Muscle layer of colon (tissue), 2 donors: ENCODE data around the gene PHACTR3.

Source experiments
- H3K27ac ChIP-seq: one replicate; pipeline ENCODE4 v1.7.0; 2013; ENCODE audit warnings: low read depth, mild to moderate bottlenecking, low read length, moderate library complexity
- H3K27me3 ChIP-seq, 2 donors: one replicate each; pipeline ENCODE4 v1.7.0; 2013; ENCODE audit warnings: low read length in 2 of 2, mild to moderate bottlenecking in 2 of 2; ENCODE audit not compliant: insufficient read depth in 2 of 2, control insufficient read depth in 1 of 2
- H3K36me3 ChIP-seq: one replicate; pipeline ENCODE4 v1.7.0; 2013; ENCODE audit warnings: mild to moderate bottlenecking, low read length; ENCODE audit not compliant: insufficient read depth
- H3K4me1 ChIP-seq: one replicate; pipeline ENCODE4 v1.7.0; 2013; ENCODE audit warnings: mild to moderate bottlenecking, low read length; ENCODE audit not compliant: insufficient read depth
- H3K4me3 ChIP-seq, 2 donors: one replicate each; pipeline ENCODE4 v1.7.0; 2013; ENCODE audit warnings: low read length in 2 of 2, low read depth in 1 of 2, mild to moderate bottlenecking in 1 of 2, moderate library complexity in 1 of 2
- H3K9ac ChIP-seq: one replicate; pipeline ENCODE4 v1.7.0; 2013; ENCODE audit warnings: low read length
- H3K9me3 ChIP-seq: one replicate; pipeline ENCODE4 v1.7.0; 2013; ENCODE audit warnings: mild to moderate bottlenecking, low read length
- donor health status: abdominal sarcoma.
- donor health status: Adenocarcinoma of cecum.

The PHACTR3 gene

GRCh38 chr20:59598625-59599310, 5.6 kb upstream of the PHACTR3 start:
- no peak overlapping the region for H3K27ac ChIP-seq

DNA sequence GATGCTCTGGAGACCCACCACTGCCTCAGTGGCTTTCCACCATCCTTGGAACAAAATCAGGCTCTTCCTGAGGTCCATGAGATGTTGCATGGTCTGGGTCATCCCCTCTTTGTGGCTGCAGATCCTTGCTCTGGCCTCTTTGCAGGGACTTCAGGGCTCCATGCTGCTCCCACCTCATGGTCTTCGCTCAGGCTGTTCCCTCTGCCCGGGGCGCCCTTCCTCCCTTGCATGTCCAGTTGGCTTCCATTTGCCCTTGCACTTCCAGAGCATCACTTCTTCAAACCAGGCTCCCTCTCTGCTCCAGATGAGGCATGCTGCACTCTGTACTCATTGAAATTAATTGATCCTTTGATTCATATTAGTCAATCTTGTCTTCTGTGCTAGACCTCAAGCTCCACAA, 4.4 kb upstream of the PHACTR3 start:
- Histone ChIP-seq H3K36me3 (no peaks in the 10 kb centered on the region), H3K4me3 (no peak overlapping the region), H3K9me3 (no peaks in the 10 kb centered on the region), H3K27ac (no peak overlapping the region), H3K9ac (no peak overlapping the region), H3K27me3 (peaks cover 10 to 22% of the 10 kb centered on the region in 2 donors), H3K4me1 (no peaks in the 10 kb centered on the region)

More at GRCh38 chr20:59598625-59599310, 5.6 kb upstream of the PHACTR3 start:
- Histone ChIP-seq H3K36me3 (no peaks in the 10 kb centered on the region), H3K4me1 (no peaks in the 10 kb centered on the region), H3K27me3 (peaks cover 10 to 13% of the 10 kb centered on the region in 2 donors), H3K9ac (no peak overlapping the region), H3K9me3 (no peaks in the 10 kb centered on the region), H3K4me3 (no peak overlapping the region)

DNA sequence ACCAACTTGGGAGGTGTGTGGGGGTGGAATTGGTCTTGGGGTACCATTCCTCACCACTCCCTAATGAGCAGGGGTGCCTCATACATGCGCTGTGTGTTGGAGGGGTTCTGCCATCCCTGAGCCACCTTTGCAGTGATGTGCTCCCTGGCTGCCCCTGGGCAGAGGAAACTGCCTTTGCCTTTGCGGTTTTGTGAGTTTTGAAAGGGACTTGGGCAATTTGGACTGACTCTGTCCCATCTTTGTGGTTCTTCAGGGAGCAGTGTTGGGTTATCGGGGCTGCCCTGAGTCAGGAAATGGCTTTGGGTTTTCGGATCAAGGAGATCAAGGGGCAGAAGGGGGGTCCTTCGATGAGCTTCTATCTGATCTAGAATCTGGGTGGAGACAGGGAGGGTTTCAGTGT, 3.9 kb upstream of the PHACTR3 start:
- no peaks in the 10 kb centered on the region for H3K36me3 ChIP-seq
- H3K4me3 ChIP-seq = no peak overlapping the region
- no peaks in the 10 kb centered on the region for H3K9me3 ChIP-seq
- H3K27me3 ChIP-seq = peaks cover 10 to 27% of the 10 kb centered on the region in 2 donors
- no peak overlapping the region for H3K27ac ChIP-seq
- H3K9ac ChIP-seq = no peak overlapping the region
- no peaks in the 10 kb centered on the region for H3K4me1 ChIP-seq

GRCh38 chr20:59602546-59603080, 1.7 kb upstream of the PHACTR3 start:
- Histone ChIP-seq H3K9me3 (no peaks in the 10 kb centered on the region), H3K4me3 (no peak overlapping the region), H3K36me3 (no peaks in the 10 kb centered on the region), H3K27me3 (peaks cover 25 to 36% of the 10 kb centered on the region in 2 donors), H3K9ac (no peak overlapping the region), H3K27ac (no peak overlapping the region), H3K4me1 (no peaks in the 10 kb centered on the region)

- Histone ChIP-seq H3K27ac (no peak overlapping the region), H3K4me1 (no peaks in the 10 kb centered on the region), H3K9me3 (no peaks in the 10 kb centered on the region), H3K27me3 (peaks cover 31 to 40% of the 10 kb centered on the region in 2 donors), H3K4me3 (no peak overlapping the region), H3K36me3 (no peaks in the 10 kb centered on the region), H3K9ac (no peak overlapping the region)
Observed at GRCh38 chr20:59603176-59603575, 1.2 kb upstream of the PHACTR3 start.

GRCh38 chr20:59604741-59605600, 631 bp downstream of the PHACTR3 start:
- Histone ChIP-seq H3K4me3 (no peak overlapping the region), H3K36me3 (no peaks in the 10 kb centered on the region), H3K4me1 (no peaks in the 10 kb centered on the region), H3K9ac (no peak overlapping the region), H3K27ac (no peak overlapping the region), H3K9me3 (no peaks in the 10 kb centered on the region), H3K27me3 (peaks cover 40 to 50% of the 10 kb centered on the region in 2 donors)

DNA sequence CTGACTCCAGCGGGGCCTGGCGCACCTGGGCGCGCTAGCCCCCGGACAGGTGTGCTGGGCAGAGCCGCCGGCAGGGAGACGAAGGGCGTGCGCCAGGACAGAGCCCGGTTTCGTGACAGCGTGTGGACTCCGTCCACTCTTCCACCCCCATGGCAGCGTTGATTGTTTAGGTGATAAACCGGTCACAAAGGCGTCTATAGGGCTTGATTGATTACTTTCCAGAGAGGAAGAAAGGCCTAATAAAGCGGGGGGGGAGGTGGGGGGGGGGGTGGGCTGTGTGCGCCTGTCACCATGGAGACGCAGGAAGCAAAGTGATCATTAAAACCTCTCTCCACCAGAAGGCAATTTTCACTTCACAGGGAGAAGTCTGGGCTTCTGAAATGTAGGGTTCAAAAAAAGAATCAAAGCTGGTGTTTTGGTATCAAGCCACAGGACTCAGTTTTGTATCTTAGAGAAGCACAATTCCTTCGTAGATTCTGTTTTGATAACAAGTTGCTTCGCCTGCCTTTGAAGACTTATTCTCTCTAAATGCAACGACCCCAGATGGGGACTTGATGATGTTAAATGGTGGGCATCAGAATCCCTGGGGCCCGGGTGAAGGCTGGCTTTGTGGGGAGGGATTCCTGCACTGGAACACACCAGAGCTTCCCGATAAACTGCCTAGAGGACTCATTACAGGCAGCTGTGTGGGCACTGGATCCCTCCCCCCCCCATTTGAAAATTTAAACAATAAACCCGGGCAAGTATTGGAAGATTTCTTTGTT, 1.4 kb downstream of the PHACTR3 start:
- H3K4me1 ChIP-seq = no peaks in the 10 kb centered on the region
- H3K27me3 ChIP-seq = peaks cover 40 to 50% of the 10 kb centered on the region in 2 donors
- no peak overlapping the region for H3K9ac ChIP-seq
- H3K36me3 ChIP-seq = no peaks in the 10 kb centered on the region
- no peak overlapping the region for H3K27ac ChIP-seq
- H3K4me3 ChIP-seq = no peak overlapping the region
- H3K9me3 ChIP-seq = no peaks in the 10 kb centered on the region

- Histone ChIP-seq H3K4me1 (no peaks in the 10 kb centered on the region), H3K9ac (no peak overlapping the region)
Observed at GRCh38 chr20:59606566-59606965, 2.2 kb downstream of the PHACTR3 start.

GRCh38 chr20:59608396-59608795, 4.1 kb downstream of the PHACTR3 start:
- H3K27ac ChIP-seq = no peak overlapping the region
- no peak overlapping the region for H3K9ac ChIP-seq
- no peaks in the 10 kb centered on the region for H3K9me3 ChIP-seq
- peaks cover 30 to 40% of the 10 kb centered on the region in 2 donors for H3K27me3 ChIP-seq
- H3K4me1 ChIP-seq = no peaks in the 10 kb centered on the region
- no peak overlapping the region for H3K4me3 ChIP-seq
- no peaks in the 10 kb centered on the region for H3K36me3 ChIP-seq

More at GRCh38 chr20:59606566-59606965, 2.2 kb downstream of the PHACTR3 start:
- H3K9me3 ChIP-seq = no peaks in the 10 kb centered on the region
- no peak overlapping the region for H3K4me3 ChIP-seq
- H3K27ac ChIP-seq = no peak overlapping the region
- H3K27me3 ChIP-seq = peaks cover 40 to 50% of the 10 kb centered on the region in 2 donors
- H3K36me3 ChIP-seq = no peaks in the 10 kb centered on the region

DNA sequence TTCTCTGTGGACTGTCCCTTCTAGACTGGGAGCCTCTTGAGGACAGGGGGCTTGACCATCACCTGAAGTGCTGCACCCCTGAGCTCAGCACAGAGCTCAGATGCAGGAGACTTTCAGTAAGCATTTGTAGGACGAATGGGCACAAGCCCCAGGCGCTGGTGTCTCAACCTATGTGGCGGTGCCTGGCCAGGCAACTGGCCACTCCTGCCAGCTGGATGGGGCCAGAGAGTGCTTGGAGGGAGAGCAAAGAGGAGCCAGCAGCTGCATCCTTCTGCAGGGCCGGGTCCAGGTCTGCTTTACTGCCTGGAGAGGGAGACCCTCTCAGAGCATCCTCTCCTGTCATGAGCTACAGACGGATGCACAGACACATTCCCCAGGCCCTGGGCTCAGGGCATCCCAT, 4.5 kb downstream of the PHACTR3 start:
- H3K9me3 ChIP-seq = no peaks in the 10 kb centered on the region
- peaks cover 30 to 37% of the 10 kb centered on the region in 2 donors for H3K27me3 ChIP-seq
- H3K36me3 ChIP-seq = no peaks in the 10 kb centered on the region
- no peak overlapping the region for H3K27ac ChIP-seq
- H3K4me1 ChIP-seq = no peaks in the 10 kb centered on the region
- H3K4me3 ChIP-seq = no peak overlapping the region
- H3K9ac ChIP-seq = no peak overlapping the region

- Histone ChIP-seq H3K9ac (no peak overlapping the region), H3K27me3 (peaks cover 14 to 28% of the 10 kb centered on the region in 2 donors), H3K36me3 (no peaks in the 10 kb centered on the region), H3K4me1 (no peaks in the 10 kb centered on the region), H3K9me3 (no peaks in the 10 kb centered on the region), H3K4me3 (no peak overlapping the region), H3K27ac (no peak overlapping the region)
Observed at GRCh38 chr20:59611286-59611685, 6.9 kb downstream of the PHACTR3 start.
